ENCODE measurements around the gene RNASEL.

RNASEL gene

DNA sequence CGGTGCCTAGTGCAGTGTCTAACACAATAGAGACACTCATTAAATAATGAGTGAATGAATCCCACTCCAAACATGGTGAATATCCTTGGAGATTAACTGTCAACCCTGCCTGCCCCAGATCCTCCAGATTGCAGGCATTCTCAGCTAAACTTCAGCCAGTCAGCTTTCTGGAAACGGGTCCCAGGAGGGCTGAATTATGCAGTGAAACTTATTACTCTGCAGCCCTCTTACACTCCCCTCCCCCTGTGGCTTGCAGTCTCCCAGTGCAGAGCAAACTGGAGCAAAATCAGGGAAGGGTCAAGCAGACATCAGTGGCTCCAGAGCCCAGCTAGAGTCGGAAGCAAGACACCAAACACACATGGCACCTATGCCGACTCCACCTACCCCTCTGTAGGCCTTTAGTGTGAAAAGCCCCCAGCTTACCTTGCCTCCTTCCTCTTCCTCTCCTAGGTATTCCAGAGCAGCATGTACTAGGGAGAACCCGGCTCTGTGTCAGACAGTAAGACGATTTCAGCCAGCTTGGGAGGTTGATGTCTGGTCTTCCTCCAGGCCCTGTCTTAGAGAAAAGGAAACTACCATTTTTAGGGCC, 21.6 kb upstream of the RNASEL start:
- CTCF ChIA-PET, result interaction anchor here (0.6 kb wide), 1 partner anchor 763 kb away, joined by 3 read pairs; no protein-coding TSS in a partner anchor
- no peak overlapping the region for H3K4me3 ChIP-seq (ENCODE audit: low read depth, low read length)
- H3K4me1 ChIP-seq (ENCODE audit: control insufficient read depth, insufficient read depth, low read length), result peaks cover 15% of the 10 kb centered on the region
- POLR2A ChIA-PET, result no interaction called here
- H3K27ac ChIP-seq (ENCODE audit: extremely low read depth, low read depth, low read length), result no peak overlapping the region
- no peaks in the 10 kb centered on the region for H3K9me3 ChIP-seq (ENCODE audit: control insufficient read depth, insufficient read depth, low read depth, low read length)
- no peaks in the 10 kb centered on the region for H3K36me3 ChIP-seq (ENCODE audit: control insufficient read depth in 2 of 2, insufficient read depth in 1 of 2, low read length in 2 of 2)
- TF ChIP-seq ZNF248 (tag by site-specific recombination; IDR thresholded peaks at IDR 0.05) (no peak), CTCF (tag by site-specific recombination; IDR thresholded peaks at IDR 0.05) (no peak), SETDB1 (IDR thresholded peaks at IDR 0.05; ENCODE audit: insufficient read length, low read length) (no peak), ZNF785 (tag by site-specific recombination; IDR thresholded peaks at IDR 0.05) (no peak), ZBTB20 (tag by site-specific recombination; IDR thresholded peaks at IDR 0.05) (peak; percentile 61), ZBTB44 (tag by site-specific recombination; IDR thresholded peaks at IDR 0.05) (0 out of 2 replicates have a peak, but pooled peaks have one; percentile 38), ZNF621 (tag by site-specific recombination; IDR thresholded peaks at IDR 0.05) (no peak), ZNF433 (tag by site-specific recombination; IDR thresholded peaks at IDR 0.05; ENCODE audit: low read depth) (no peak), ZNF677 (tag by site-specific recombination; IDR thresholded peaks at IDR 0.05) (no peak), ZBTB21 (tag by site-specific recombination; IDR thresholded peaks at IDR 0.05) (no peak), OSR2 (tag by site-specific recombination; IDR thresholded peaks at IDR 0.05) (no peak), ZNF23 (tag by site-specific recombination; IDR thresholded peaks at IDR 0.05; ENCODE audit: borderline replicate concordance) (no peak), PRDM10 (tag by site-specific recombination; IDR thresholded peaks at IDR 0.05) (peak; percentile 75), KLF10 (tag by site-specific recombination; IDR thresholded peaks at IDR 0.05) (no peak), ZNF600 (tag by site-specific recombination; IDR thresholded peaks at IDR 0.05) (peak; percentile 86), ZEB2 (tag by site-specific recombination; IDR thresholded peaks at IDR 0.05) (no peak), HOXA7 (CRISPR knock-in tag; IDR thresholded peaks at IDR 0.05; ENCODE audit: borderline replicate concordance) (no peak), MEIS1 (CRISPR knock-in tag; IDR thresholded peaks at IDR 0.05; ENCODE audit: borderline replicate concordance) (no peak), REST (tag by site-specific recombination; IDR thresholded peaks at IDR 0.05) (no peak), PRDM4 (tag by site-specific recombination; IDR thresholded peaks at IDR 0.05) (no peak), ZBTB17 (tag by site-specific recombination; IDR thresholded peaks at IDR 0.05) (no peak), ZNF701 (tag by site-specific recombination; IDR thresholded peaks at IDR 0.05) (no peak), ZIC2 (tag by site-specific recombination; IDR thresholded peaks at IDR 0.05) (no peak), ZBTB8A (tag by site-specific recombination; IDR thresholded peaks at IDR 0.05) (0 out of 2 replicates have a peak, but pooled peaks have one; percentile 50), IKZF3 (tag by site-specific recombination; IDR thresholded peaks at IDR 0.05) (no peak)
- TF ChIP-seq, protein P1, sequence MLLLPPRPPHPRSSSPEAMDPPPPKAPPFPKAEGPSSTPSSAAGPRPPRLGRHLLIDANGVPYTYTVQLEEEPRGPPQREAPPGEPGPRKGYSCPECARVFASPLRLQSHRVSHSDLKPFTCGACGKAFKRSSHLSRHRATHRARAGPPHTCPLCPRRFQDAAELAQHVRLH (tag by site-specific recombination; IDR thresholded peaks at IDR 0.05), result no peak

Measured in HEK293 (cell line).